ENCODE results near the gene ARHGEF1.

DNA sequence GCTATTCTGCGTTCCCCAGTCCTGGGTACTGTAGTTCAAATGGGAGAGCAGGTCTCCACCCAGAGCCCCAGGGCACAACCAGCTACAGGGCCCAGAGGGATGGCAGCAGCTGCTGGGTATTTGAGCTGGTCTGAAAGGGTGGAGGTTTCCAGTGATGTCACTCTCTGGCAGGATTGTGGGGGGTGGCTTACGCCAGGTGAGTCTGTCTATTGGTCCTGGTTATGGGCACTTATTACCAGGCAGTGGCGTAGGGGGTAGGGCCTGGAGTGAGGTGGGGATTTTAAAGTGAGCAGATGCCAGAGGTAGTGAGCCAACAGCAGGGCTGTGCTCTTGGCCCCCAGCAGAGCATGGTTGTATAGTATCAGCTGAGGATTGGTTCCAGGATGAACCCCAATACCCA lies 16.7 kb upstream of the ARHGEF1 start:
- TF ChIP-seq, protein P1, sequence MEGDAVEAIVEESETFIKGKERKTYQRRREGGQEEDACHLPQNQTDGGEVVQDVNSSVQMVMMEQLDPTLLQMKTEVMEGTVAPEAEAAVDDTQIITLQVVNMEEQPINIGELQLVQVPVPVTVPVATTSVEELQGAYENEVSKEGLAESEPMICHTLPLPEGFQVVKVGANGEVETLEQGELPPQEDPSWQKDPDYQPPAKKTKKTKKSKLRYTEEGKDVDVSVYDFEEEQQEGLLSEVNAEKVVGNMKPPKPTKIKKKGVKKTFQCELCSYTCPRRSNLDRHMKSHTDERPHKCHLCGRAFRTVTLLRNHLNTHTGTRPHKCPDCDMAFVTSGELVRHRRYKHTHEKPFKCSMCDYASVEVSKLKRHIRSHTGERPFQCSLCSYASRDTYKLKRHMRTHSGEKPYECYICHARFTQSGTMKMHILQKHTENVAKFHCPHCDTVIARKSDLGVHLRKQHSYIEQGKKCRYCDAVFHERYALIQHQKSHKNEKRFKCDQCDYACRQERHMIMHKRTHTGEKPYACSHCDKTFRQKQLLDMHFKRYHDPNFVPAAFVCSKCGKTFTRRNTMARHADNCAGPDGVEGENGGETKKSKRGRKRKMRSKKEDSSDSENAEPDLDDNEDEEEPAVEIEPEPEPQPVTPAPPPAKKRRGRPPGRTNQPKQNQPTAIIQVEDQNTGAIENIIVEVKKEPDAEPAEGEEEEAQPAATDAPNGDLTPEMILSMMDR (conservative IDR thresholded peaks at IDR 0.05 in 1 of 2, IDR thresholded peaks at IDR 0.05 in 1 of 2; ENCODE audit: extremely low read depth in 1 of 2, insufficient read depth in 1 of 2, low read depth in 1 of 2, low read length in 2 of 2): no peak
- TF ChIP-seq EZH2 (IDR thresholded peaks at IDR 0.05; ENCODE audit: borderline replicate concordance, low read length): no peak
